Neutrophil (primary cell): Measurements from ENCODE around the gene TTLL5.
"Not testable (repeated sequence)": the region's sequence is repeated elsewhere in the genome, so short reads cannot be mapped to it uniquely, and the experiment has no call there.

Source experiments
- H3K27ac ChIP-seq: fragments of 200-600 bp; sonication (generic); 2 replicates; pipeline ENCODE4 v1.5.1; 2016; ENCODE audit warnings: mild to moderate bottlenecking, moderate library complexity
- H3K27me3 ChIP-seq: fragments of 200-600 bp; sonication (generic); 2 replicates; pipeline ENCODE4 v1.6.0; 2016; ENCODE audit warnings: mild to moderate bottlenecking
- H3K36me3 ChIP-seq: fragments of 200-600 bp; sonication (generic); 2 replicates; pipeline ENCODE4 v1.5.1; 2017
- H3K4me1 ChIP-seq, 2 experiments: fragments of 200-600 bp in 1 of 2; sonication (generic) in 1 of 2; 1 replicate in 1 of 2; 2 replicates in 1 of 2; pipeline versions ENCODE4 v1.5.1 to v1.6.1; 2013 to 2016; ENCODE audit warnings: low read depth in 1 of 2, low read length in 1 of 2, mild to moderate bottlenecking in 1 of 2, moderate library complexity in 1 of 2; ENCODE audit not compliant: control insufficient read depth in 1 of 2, insufficient read depth in 1 of 2
- H3K4me3 ChIP-seq, 2 experiments: fragments of 200-600 bp in 1 of 2; sonication (generic) in 1 of 2; 1 replicate in 1 of 2; 2 replicates in 1 of 2; pipeline ENCODE4 v1.5.1; 2013 to 2016; ENCODE audit warnings: low read depth in 1 of 2, low read length in 1 of 2, mild to moderate bottlenecking in 1 of 2, moderate library complexity in 1 of 2
- H3K9me3 ChIP-seq: fragments of 200-600 bp; sonication (generic); 2 replicates; pipeline ENCODE4 v1.5.1; 2016
- TF ChIP-seq, protein P1 (sequence below): fragments of 200-600 bp; sonication (generic); IDR thresholded peaks from 2 replicates; pipeline ENCODE4 v1.5.1; 2016; ENCODE audit warnings: antibody characterized with exemption

Gene TTLL5

DNA sequence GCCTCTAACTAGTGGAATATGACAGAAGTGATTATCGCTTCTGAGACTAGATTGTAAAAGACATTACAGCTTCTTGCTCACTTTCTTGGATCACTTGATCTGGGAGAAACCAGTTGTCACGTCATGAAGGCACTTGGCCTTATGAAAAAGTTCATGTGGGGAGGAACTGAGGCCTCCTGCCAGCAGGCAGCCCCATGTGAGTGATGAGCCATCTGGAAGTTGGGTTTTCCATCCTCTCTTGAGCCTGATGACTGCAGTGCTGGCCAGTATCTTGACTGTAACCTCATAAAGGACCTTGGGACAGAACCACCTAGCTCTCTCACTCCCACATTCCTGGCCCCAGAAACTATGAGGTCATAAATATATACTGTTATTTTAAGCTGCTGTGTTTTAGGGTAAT, 28.0 kb downstream of the TTLL5 start:
- TF ChIP-seq, protein P1, sequence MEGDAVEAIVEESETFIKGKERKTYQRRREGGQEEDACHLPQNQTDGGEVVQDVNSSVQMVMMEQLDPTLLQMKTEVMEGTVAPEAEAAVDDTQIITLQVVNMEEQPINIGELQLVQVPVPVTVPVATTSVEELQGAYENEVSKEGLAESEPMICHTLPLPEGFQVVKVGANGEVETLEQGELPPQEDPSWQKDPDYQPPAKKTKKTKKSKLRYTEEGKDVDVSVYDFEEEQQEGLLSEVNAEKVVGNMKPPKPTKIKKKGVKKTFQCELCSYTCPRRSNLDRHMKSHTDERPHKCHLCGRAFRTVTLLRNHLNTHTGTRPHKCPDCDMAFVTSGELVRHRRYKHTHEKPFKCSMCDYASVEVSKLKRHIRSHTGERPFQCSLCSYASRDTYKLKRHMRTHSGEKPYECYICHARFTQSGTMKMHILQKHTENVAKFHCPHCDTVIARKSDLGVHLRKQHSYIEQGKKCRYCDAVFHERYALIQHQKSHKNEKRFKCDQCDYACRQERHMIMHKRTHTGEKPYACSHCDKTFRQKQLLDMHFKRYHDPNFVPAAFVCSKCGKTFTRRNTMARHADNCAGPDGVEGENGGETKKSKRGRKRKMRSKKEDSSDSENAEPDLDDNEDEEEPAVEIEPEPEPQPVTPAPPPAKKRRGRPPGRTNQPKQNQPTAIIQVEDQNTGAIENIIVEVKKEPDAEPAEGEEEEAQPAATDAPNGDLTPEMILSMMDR, result no peak
- Histone ChIP-seq H3K9me3 (no peaks in the 10 kb centered on the region), H3K27ac (no peak overlapping the region), H3K4me3 (no peak overlapping the region), H3K4me1 (no peaks in the 10 kb centered on the region), H3K27me3 (no peaks in the 10 kb centered on the region), H3K36me3 (peaks cover 24% of the 10 kb centered on the region)

GRCh38 chr14:75690010-75690409, 29.0 kb downstream of the TTLL5 start:
- TF ChIP-seq, protein P1, result no peak
- H3K27me3 ChIP-seq, result no peaks in the 10 kb centered on the region
- peaks cover 28% of the 10 kb centered on the region for H3K36me3 ChIP-seq
- no peak overlapping the region for H3K4me3 ChIP-seq
- no peaks in the 10 kb centered on the region for H3K4me1 ChIP-seq
- H3K27ac ChIP-seq, result no peak overlapping the region
- H3K9me3 ChIP-seq, result no peaks in the 10 kb centered on the region

GRCh38 chr14:75695025-75695424, 34.0 kb downstream of the TTLL5 start:
- H3K4me1 ChIP-seq, H3K4me3 ChIP-seq, H3K27me3 ChIP-seq, H3K9me3 ChIP-seq, H3K27ac ChIP-seq: not testable (repeated sequence)
- H3K36me3 ChIP-seq, result peaks cover 24% of the 10 kb centered on the region

- no peak overlapping the region for H3K4me3 ChIP-seq
- H3K4me1 ChIP-seq, result no peaks in the 10 kb centered on the region
- no peak overlapping the region for H3K27ac ChIP-seq
- H3K9me3 ChIP-seq, result no peaks in the 10 kb centered on the region
- TF ChIP-seq, protein P1, result no peak
- H3K36me3 ChIP-seq, result peaks cover 7% of the 10 kb centered on the region
- H3K27me3 ChIP-seq, result no peaks in the 10 kb centered on the region
Observed at GRCh38 chr14:75697386-75697785, 36.3 kb downstream of the TTLL5 start.

- Histone ChIP-seq H3K9me3 (no peaks in the 10 kb centered on the region), H3K4me3 (no peak overlapping the region), H3K4me1 (peaks cover 0 to 3% of the 10 kb centered on the region in 2 experiments), H3K27ac (no peak overlapping the region), H3K36me3 (peaks cover 7% of the 10 kb centered on the region), H3K27me3 (no peaks in the 10 kb centered on the region)
- TF ChIP-seq, protein P1, result no peak
Observed at GRCh38 chr14:75697918-75698317, 36.9 kb downstream of the TTLL5 start.

DNA sequence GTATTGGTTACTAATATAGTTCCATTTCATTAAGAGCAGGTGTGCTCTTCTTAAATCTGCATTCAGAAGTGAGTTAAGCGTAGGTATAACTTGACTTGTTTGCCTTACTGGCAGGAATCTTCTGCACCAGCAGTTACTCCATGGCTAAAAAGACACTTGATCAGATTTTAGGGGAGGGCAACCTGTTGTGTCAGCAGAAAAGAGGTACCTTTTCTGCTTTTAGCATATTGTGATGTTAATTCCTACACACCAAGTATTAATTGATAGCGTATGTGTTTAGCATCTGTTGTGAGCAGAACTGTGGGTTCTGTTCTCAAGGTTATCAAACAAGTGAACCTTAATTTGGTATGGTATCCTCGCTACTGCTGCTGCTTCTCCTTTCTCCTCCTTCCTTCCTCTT, 38.3 kb downstream of the TTLL5 start:
- peaks cover 9 to 15% of the 10 kb centered on the region in 2 experiments for H3K4me1 ChIP-seq
- TF ChIP-seq, protein P1, result no peak

More for the DNA sequence above, 38.3 kb downstream of the TTLL5 start:
- H3K27me3 ChIP-seq, result no peaks in the 10 kb centered on the region
- peaks cover 4% of the 10 kb centered on the region for H3K36me3 ChIP-seq
- H3K9me3 ChIP-seq, result no peaks in the 10 kb centered on the region
- H3K27ac ChIP-seq, result no peak overlapping the region
- H3K4me3 ChIP-seq, result no peak overlapping the region
